Measurements from ENCODE around the gene FBXO38. TPM values are rescaled to one million over a fixed set of nuclear protein-coding genes. Genes with fewer than 3 reads are reported as not detected.

Gene FBXO38
- total and polyA plus RNA-seq, 9 of the 15 experiments (the other 6 are each of a cell fraction or from before 2014, with no cell fraction given), result 7.4 to 39.4 (median 29.3) TPM

DNA sequence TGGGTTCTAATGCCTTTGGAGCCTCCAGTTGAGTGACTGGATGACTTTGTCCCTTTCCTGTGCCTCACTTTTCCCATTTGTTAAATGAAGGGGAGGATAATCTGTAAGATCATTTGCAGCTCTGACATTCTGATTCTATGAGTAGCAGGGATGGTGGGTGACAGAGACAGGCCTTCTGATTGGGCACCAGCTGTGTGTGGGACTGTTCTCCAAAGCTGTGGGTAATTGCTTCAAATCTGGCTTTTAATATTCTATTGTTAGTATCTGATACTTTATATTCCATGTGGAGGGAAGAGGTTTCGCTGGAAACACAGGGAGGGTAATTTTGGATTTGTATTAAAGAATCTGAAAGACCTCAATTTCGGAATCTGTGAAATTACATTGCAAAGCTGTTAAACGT is 102.7 kb downstream of the FBXO38 start (continued):
- TF ChIP-seq UBTF (IDR thresholded peaks at IDR 0.05; ENCODE audit: borderline replicate concordance in 1 of 2, low read depth in 2 of 2, low read length in 2 of 2) (no peak), ZNF395 (CRISPR knock-in tag; IDR thresholded peaks at IDR 0.05) (no peak), MAX (CRISPR knock-in tag; IDR thresholded peaks at IDR 0.05) (no peak)

GRCh38 chr5:148488757-148489156 is 105.0 kb downstream of the FBXO38 start:
- Histone ChIP-seq H3K36me3 (ENCODE audit: control insufficient read depth, insufficient read depth, low read length) (no peaks in the 10 kb centered on the region), H3K4me2 (ENCODE audit: insufficient read depth, low read length) (no peak overlapping the region), H3K9me1 (ENCODE audit: control insufficient read depth, insufficient read depth, low read length) (no peaks in the 10 kb centered on the region), H2AFZ (ENCODE audit: low read depth, low read length) (no peak overlapping the region), H3K27ac (ENCODE audit: extremely low read depth, low read depth, low read length) (no peak overlapping the region), H3K27me3 (ENCODE audit: control insufficient read depth in 2 of 2, insufficient read depth in 2 of 2, low read length in 2 of 2) (no peaks in the 10 kb centered on the region), H3K9me3 (replicated peaks; ENCODE audit: control insufficient read depth, insufficient read depth, low read depth, low read length) (no peaks in the 10 kb centered on the region), H3K79me2 (ENCODE audit: control insufficient read depth, insufficient read depth, low read length) (no peaks in the 10 kb centered on the region), H3K4me1 (replicated peaks in 1 of 2; ENCODE audit: control insufficient read depth in 2 of 2, insufficient read depth in 2 of 2, low read length in 2 of 2) (peaks cover 0 to 12% of the 10 kb centered on the region in 2 experiments; a peak in 4 of 5 replicates), H3K4me3 (no peak overlapping the region), H3K9ac (ENCODE audit: insufficient read depth in 1 of 2, low read depth in 2 of 2, low read length in 2 of 2) (no peak overlapping the region), H4K20me1 (replicated peaks; ENCODE audit: control insufficient read depth, insufficient read depth, low read length) (no peaks in the 10 kb centered on the region; the same call in 1 of the 2 replicates)
- ATAC-seq (no peak), FAIRE-seq (no peak), DNase-seq (ENCODE audit: extremely low read depth in 1 of 4, low spot score in 3 of 4) (no peak)
- in situ Hi-C loops (cut with MboI) (no loop called here), intact Hi-C loops (cut with micrococcal nuclease) (no loop called here)
- BruUV-seq (replicated peaks), result no TSS peak
- ChIA-PET CTCF (ENCODE audit: low intra/inter-chr PET ratio) (no interaction called here), POLR2A (no interaction called here)
- TF ChIP-seq, protein P1, sequence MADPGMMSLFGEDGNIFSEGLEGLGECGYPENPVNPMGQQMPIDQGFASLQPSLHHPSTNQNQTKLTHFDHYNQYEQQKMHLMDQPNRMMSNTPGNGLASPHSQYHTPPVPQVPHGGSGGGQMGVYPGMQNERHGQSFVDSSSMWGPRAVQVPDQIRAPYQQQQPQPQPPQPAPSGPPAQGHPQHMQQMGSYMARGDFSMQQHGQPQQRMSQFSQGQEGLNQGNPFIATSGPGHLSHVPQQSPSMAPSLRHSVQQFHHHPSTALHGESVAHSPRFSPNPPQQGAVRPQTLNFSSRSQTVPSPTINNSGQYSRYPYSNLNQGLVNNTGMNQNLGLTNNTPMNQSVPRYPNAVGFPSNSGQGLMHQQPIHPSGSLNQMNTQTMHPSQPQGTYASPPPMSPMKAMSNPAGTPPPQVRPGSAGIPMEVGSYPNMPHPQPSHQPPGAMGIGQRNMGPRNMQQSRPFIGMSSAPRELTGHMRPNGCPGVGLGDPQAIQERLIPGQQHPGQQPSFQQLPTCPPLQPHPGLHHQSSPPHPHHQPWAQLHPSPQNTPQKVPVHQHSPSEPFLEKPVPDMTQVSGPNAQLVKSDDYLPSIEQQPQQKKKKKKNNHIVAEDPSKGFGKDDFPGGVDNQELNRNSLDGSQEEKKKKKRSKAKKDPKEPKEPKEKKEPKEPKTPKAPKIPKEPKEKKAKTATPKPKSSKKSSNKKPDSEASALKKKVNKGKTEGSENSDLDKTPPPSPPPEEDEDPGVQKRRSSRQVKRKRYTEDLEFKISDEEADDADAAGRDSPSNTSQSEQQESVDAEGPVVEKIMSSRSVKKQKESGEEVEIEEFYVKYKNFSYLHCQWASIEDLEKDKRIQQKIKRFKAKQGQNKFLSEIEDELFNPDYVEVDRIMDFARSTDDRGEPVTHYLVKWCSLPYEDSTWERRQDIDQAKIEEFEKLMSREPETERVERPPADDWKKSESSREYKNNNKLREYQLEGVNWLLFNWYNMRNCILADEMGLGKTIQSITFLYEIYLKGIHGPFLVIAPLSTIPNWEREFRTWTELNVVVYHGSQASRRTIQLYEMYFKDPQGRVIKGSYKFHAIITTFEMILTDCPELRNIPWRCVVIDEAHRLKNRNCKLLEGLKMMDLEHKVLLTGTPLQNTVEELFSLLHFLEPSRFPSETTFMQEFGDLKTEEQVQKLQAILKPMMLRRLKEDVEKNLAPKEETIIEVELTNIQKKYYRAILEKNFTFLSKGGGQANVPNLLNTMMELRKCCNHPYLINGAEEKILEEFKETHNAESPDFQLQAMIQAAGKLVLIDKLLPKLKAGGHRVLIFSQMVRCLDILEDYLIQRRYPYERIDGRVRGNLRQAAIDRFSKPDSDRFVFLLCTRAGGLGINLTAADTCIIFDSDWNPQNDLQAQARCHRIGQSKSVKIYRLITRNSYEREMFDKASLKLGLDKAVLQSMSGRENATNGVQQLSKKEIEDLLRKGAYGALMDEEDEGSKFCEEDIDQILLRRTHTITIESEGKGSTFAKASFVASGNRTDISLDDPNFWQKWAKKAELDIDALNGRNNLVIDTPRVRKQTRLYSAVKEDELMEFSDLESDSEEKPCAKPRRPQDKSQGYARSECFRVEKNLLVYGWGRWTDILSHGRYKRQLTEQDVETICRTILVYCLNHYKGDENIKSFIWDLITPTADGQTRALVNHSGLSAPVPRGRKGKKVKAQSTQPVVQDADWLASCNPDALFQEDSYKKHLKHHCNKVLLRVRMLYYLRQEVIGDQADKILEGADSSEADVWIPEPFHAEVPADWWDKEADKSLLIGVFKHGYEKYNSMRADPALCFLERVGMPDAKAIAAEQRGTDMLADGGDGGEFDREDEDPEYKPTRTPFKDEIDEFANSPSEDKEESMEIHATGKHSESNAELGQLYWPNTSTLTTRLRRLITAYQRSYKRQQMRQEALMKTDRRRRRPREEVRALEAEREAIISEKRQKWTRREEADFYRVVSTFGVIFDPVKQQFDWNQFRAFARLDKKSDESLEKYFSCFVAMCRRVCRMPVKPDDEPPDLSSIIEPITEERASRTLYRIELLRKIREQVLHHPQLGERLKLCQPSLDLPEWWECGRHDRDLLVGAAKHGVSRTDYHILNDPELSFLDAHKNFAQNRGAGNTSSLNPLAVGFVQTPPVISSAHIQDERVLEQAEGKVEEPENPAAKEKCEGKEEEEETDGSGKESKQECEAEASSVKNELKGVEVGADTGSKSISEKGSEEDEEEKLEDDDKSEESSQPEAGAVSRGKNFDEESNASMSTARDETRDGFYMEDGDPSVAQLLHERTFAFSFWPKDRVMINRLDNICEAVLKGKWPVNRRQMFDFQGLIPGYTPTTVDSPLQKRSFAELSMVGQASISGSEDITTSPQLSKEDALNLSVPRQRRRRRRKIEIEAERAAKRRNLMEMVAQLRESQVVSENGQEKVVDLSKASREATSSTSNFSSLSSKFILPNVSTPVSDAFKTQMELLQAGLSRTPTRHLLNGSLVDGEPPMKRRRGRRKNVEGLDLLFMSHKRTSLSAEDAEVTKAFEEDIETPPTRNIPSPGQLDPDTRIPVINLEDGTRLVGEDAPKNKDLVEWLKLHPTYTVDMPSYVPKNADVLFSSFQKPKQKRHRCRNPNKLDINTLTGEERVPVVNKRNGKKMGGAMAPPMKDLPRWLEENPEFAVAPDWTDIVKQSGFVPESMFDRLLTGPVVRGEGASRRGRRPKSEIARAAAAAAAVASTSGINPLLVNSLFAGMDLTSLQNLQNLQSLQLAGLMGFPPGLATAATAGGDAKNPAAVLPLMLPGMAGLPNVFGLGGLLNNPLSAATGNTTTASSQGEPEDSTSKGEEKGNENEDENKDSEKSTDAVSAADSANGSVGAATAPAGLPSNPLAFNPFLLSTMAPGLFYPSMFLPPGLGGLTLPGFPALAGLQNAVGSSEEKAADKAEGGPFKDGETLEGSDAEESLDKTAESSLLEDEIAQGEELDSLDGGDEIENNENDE (IDR thresholded peaks at IDR 0.05; ENCODE audit: low read depth, low read length), result no peak
- WGBS (ENCODE audit: insufficient coverage, low coverage, missing lambda C conversion rate), result 8% methylated on average over 2 of the region's 2 CpGs

All from K562 (cell line).